HG03378 (cell line): Measurements from ENCODE around the gene BCAS3.

Source experiments
- ATAC-seq: cut with Tn5 transposase; IDR thresholded peaks from one replicate; pipeline ENCODE4 v1.9.1; 2021; ENCODE audit warnings: mild to moderate bottlenecking, moderate library complexity; ENCODE audit not compliant: unreplicated experiment

BCAS3 gene

DNA sequence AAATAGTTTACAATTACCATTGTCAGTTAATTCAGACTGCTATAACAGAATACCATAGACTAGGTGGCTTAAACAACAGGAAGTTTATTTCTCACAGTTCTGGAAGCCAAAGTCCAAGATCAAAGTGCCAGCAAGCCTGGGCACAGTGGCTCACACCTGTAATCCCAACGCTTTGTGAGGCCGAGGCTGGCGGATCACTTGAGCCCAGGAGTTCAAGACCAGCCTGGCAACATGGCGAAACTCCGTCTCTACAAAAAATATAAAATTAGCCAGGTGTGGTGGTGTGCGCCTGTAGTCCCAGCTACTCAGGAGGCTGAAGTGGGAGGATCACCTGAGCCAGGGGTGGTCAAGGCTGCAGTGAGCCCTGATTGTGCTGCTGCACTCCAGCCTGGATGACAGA is 650.7 kb downstream of the BCAS3 start:
- no peak for ATAC-seq

DNA sequence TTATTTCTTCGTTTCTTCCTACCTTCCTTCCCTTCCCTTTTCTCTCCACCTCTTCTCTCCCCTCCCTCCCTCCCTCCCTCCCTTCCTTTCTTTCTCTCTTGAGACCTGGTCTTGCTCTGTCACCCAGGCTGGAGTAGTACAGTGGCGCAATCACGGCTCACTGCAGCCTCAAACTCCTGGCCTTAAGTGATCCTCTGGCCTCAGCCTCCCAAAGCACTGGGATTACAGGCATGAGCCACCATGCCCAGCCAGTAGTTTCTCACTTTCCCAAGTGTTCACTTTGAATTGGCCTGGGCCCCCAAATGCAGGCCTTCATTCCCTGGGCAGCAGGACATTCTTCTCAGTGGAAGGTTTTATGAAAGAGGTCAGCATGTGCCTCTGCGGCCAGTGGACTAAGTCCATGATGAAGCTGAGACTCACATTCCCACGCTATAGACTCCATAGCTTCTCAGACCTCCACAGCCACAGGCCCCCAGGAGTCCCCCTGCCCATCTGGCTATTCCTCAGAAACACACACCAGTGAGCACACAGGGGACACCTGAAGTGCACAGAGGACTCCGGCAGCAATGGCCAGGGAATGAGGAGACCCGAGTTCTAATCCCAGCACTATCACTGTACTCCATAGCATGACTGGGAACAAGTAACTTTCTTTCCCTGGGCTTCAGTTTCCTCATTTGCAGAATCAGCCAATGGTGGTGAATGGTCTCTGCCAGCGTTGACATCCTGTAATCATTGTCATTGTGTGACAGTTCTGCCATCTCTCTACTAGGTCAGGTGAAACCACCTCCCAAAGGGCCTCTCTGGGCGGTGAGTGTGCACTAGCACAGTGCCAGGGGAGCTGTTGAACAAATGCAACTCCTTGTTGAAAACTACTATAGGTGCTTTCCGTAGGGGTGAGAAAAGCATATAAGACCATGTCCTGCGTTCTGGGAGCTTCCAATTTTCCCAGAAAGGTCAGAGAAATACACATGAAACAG is 652.8 kb downstream of the BCAS3 start:
- no peak for ATAC-seq

DNA sequence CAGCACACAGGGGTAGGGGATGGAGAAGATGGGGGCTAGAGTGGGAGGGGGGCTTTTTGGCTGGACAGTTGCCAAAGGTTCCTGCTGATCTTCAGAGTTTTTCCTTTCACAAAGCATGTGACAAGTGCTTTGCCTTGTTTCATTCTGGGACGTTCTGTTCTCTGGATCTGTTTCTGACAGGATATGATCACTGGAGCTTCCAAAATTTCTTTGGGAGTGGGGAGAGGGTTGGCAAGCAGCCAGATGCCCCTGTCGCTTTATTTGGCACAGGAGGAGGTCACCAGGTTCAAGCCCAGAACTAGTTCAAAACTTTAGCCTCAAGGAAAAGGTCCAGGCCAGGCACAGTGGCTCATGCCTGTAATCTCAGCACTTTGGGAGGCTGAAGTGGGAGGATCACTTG is 653.5 kb downstream of the BCAS3 start:
- no peak for ATAC-seq

DNA sequence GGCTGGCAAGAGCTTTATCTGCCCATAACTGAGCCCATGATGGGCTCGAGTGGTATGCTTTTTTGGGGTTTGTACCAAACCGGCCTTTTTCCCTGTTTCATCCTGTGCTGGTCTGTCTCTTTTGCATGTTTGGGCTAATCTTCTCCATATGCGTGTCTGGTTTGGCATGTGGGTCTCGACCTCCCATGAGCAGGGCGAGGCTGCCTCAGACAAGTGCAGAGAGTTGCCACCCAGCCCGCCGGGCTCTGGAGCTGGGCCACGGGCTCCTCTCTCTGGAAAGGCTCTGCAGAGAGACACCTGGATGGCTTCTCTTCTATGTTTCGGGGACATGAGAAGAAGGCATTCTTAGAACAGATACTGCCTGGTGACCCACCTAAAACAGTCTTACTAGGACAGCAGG is 654.2 kb downstream of the BCAS3 start:
- no peak for ATAC-seq

DNA sequence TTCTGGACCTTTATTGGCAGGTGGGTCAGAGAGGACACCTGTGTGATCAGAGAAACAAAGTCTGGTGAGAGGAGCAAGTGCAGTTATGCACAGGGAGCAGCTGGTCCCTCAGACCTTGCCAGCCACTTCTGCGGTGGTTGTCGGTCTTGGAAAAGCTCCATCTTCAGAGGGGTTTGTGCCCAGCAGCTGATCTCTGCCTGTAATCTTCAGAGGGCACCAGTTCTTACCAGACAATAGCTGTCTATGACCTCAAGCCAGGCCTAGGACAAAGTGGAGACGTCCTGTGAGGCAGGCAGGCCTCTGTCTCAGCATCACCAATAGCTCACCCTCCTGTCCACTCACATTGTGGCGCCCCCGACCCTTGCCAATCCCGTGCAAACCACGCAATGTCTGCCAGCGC is 655.5 kb downstream of the BCAS3 start:
- ATAC-seq, result no peak

DNA sequence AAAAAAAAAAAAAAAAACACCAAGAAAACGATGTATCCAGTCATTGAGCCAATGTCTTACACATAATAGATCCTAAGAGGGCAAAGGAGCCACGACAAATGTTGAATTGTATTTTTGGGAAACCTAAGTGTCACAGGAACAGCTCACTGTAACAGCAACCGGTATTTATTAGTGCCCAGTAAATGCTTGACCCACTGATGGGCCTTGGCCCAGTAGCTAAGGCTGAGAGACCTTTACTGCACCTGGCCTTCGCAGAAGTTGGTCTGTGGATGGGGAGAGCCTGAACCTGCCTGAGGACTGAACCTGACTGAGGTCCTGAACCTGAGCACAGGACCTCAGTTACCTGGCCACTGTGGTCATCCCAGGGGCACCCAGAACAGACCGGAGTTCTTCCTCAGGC is 657.0 kb downstream of the BCAS3 start:
- ATAC-seq, result no peak

DNA sequence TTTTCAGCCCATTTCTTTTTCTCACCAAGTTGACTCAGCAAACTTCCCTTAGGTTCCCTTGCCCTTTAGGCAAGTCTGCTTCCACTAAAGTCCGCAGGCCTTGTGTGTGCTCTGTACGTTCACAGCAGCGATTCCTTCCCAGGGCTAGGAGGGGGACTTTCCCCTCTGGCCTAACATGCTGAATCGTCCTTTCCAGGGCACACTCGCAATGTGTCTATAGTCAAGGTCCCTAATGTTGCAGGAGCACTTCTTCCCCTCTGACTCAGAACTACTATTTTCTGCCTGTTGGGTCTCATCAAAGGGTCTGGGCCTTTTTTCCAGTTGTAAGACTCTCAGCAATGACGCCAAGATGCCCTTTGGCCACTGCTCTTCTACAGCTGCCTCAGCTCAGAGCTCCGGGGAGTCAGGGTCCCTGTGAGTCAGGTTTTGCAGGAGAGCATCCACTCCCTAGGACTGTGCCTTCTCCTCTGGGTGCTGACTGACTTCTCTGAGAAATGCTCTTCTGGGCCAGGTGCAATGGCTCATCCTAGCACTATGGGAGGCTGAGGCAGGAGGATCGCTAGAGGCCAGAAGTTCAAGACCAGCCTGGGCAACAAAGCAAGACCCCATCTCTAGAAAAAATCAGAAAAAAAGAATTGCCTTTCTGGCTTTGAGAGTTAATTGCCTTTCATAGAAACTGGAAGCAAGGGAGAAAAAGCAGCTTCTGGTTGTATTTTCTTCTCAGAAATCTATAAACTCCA is 657.6 kb downstream of the BCAS3 start:
- no peak for ATAC-seq

DNA sequence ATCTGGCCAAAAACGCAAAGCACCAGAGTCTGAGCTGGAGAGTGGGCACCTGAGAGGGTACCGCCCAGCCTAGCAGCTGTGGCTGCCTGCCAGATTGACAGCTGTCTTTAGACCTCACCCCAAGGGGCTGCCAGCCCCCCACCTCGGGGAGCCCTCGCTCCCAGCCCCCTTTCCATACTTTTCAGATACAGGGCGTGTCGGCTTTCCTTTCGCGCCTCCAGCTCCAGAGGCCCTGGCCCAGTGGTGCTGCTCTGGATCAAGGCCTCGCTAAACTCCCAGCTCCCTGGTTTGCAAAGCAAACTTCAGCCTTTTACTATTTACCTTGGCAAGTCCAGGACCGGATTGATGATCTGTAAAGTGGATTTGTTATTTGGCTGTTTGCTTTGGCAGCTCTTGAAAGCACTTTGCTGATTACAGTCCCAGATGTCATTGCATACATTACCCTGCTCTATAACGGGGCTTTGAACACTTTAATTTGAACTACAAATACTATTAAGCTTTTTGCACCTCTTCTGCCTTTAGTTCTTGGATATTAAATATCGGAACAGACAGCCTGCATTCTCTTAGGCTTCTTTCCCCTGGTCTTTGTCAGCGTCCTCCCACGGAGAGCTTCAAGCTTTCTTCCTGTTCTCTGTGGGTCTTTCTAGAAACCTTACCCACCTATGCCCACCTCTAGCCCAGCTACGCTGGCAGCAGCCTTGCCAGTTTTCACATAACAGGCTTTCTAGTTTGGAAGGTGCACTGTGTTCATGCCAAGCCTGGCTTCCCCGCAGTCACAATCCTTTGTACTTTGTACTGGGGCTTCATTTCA is 658.4 kb downstream of the BCAS3 start:
- ATAC-seq, result no peak

DNA sequence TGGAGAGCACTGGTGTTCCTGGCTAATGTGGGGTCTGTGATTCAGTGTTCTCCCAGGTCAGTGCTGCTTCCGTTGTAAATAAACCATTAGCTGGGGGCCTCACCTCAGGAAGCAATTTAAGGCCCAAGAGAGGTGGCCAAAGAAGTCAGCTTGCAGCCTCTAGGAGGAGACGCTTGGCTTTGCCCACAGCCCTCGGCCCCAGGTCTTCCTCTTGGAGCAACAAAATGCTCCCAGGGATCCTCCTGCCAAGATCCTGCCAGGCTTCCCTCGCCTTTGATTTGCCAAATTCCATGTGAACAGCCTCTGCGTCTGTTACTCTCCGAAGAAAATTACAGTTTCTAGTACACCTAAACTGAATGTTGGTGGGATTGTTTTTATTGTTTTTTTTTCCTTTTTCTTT is 659.6 kb downstream of the BCAS3 start:
- ATAC-seq, result no peak

DNA sequence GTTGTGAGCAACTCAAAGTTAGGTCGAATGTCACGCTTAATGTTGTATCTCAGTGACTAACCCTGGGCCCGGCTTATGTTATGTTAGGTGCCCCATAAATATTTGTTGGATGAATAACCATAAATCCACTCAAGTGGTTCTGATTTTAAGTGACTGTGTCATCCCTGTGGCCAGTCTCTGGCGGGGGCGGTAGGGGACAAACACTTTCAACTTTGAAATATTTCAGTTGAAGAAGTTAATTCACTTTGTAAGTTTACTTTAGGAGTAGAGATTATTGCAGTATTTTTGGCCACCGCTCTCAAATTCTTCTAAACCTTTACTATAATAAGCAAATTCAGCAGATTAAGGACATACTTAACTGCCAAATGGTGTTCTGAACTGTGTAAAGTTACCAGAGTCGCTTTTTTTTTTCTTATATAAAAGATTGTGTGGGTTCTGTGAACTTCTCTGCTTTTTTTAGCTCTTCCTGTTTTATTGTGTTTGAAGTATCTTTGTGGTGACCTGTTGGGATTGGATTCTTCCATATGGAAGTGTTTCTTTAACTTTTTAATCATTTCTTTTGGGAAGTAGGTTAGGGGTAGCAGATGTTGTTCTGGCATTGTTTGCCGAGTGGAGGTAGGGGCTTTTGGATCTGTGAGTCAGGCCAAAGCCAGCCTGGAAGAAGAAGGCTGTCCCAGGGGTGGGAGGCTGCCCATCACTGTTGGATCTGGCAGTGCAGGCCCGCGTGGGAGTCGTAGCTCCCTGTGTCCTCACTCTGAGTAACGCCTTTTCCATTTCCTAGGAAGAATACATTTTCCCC is 660.5 kb downstream of the BCAS3 start:
- ATAC-seq, result no peak

DNA sequence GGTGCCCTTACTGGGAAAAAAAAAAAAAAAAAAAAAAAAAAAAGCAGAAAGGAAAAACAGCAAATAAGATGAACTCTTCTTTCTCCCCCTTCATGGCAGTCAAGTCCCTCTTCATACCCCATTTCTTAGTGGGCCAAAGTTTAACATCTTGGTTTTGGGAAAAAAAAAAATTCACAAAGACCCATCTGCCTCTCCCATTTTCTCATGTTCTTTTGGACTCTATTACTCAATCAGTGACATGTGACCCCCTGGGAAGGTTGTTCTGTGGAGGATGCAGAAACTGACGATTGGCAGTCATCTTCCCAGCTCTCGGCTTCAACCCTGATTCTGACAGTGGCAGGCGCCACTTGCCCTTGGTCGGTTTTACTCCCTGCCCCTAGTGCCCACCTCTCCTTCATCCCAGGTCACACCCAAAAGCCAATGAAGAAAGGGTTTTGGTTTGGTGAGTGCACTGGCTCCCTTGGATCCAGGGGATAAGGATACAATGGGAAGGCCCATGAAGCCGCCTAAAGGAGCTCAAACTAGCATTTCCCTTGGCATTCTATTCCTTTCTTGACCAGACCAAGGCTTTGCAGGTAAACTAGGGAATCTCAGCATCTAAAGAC is 661.3 kb downstream of the BCAS3 start:
- ATAC-seq, result no peak

DNA sequence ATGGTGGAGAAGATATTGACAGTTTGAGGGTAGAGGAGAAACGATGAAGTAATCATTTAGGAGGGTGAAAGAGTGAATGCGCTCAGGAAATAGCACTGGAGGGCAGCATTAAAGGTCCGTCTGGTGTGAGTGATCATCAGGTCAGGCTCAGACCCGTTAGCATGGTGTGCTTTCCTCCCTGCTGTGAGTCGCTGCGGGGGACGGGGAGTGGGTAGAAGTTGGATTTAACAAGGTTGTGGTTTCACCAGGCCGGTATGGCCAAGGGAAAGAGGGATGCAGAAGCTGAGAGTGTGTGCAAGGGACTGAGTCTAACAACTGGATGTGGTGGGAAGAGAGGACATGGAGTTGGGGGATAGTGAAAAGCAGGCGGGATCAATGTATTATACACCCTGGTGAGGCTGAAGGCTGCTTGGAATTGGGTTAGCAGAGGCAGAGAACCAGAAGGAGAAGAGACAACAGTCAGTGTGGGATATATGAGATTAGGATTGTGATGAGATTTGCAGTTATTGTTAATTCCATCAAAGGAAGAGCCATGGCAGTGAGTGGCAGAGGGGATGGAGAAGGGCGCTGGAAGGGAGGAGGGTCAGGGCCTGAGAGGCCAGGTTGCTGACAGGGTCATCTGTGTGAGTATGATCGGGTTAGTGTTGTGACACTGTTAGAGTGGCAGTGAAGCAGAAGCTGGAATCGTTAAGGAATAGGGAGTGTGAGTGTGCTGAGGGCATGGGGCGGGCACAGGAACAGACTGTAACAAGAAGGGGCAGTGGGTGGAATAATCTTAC is 663.0 kb downstream of the BCAS3 start:
- no peak for ATAC-seq

DNA sequence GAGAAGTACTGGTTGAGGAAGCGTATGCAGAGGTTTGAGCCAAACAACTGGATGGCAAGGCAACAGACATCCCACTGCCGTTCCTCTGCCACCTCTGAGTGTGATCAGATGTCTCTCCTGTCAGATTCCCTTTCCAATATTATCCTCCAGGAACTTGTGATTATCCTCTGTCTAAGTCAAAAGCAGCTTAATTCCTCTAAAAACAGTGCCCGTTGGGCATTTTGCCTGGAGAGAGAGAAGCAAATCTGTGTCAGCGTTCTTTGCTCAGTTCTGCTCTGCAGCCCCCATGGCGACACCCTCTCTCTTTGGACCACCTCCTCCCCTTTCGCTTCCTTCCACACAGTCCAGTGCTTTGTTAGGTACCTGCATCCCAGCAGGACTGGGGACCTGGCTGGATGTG is 665.9 kb downstream of the BCAS3 start:
- no peak for ATAC-seq

DNA sequence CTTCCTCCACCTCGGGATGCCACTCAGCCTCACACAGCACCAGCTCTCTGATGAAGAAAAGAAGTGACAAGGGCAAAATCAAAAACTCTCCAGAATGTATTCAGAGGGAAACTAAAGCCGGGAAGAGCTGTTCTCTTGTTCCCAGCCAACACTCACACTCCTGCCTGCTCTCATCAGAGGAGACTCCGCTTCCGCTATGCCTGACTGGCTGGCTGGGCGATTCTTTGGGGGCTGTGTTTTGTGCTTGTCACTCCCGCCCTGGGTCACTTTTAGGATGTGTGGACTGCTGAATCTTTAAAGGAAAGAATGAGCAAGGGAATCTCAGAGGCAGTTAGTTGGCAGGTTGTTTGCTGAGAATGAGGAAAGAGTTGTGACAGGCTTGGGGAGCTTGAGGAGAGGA is 667.4 kb downstream of the BCAS3 start:
- no peak for ATAC-seq

DNA sequence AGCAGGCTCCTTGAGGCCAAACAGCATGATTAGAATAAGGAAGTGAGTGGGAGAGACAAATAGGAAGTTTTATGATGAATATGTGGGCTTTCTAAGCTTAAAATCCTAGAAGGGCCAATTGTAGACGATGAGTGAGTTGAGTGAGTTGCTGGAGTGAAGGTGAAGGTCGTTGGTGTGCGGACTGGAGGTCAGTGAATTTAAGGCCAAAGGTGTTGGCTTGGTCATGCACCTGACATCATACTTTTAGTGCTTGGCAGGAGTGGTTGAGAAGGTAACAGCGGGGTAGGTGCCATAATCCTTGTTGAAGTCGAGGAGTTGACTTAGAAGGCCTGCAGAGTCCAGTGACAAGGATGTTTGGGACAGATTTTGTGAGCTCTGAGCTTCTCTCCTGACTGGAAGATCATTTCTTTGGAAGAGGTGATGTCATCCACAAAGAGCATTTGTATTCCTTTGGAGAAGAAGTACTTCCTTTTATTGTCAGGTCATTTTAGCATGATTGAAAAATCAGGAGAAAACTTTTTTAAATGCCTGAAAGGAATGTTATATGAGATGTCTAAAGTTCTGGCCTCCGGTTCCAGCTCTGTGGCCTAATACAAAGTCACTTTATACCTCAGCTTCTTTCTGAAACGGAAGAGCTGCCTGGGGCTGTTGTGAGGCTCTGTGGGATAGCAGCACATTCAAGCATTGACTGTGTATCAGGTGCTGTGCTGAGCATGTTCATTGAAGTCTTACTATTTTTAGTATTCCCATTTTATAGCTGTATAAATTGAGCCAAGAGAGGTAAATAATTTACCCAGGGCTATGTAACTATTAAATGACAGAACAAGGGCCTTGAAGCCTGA is 668.4 kb downstream of the BCAS3 start:
- no peak for ATAC-seq

DNA sequence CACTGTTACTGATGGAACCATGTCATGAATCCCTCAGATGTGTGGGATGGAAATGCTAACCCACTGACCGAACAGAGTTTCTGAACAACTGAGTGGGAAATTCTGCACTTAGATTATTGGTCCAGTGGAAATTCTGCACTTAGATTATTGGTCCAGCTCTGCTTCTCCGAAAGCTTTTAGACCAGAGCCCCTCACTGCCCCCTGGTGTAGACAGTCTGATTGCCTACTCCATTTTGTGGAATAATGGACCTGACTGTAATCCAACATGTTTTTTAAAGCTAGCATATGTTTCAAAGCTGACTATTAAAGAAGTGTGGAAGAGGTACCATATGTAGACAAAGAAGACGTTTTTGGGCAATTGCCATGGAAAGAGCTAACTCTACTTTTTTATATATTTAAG is 671.7 kb downstream of the BCAS3 start:
- no peak for ATAC-seq

DNA sequence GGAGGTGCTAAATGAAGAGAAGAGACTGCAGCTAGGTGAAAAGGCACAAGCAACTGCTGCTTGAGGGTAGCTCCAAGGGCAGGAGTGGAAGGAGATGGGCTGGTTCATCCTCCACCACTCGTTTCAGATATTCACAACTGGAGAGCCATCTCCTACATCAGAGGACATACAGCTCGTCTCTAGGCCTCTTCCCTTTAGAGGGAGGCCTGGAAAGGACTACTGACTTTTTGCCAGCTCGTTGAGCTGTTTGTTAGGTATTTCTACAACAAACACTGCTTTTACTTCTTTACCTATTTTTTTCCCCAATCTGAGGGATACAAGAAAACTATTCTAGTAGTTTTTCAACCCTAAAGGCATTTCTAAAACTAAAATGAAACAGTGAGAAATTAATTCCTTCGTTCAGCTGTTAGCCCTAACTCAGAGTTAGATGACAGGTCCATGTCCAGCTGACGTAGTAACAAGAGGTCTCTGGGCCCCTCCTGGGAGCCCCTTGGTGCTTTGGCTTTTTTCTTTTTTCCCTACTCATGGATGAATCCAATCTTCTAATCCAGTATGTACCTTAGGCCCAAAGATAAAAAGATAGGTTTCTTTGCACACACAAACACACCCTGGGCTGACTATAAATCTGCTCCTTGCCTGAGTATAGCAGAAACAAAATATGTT is 674.2 kb downstream of the BCAS3 start:
- ATAC-seq, result no peak

DNA sequence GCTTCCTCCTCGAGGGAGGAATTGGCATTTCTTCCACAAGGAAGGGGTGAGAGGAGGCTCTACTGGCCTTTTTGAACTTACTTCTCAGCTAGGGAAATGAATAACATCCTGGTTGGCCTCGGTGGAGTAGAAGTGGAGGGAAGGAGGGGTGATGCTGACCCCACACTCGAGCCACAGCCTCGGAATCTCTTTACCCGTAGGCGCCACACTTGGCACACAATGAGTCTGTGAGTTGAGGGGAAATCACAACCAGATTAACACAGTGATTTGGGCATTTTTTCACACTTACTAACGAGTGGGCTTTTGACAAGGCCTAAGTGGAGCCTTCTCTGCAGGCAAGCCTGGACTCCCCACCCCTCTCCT is 674.7 kb downstream of the BCAS3 start:
- ATAC-seq, result no peak
